Sciatic nerve (tissue), 2 donors: ENCODE measurements around the gene TUBGCP3. TPM values are rescaled to one million over a fixed set of nuclear protein-coding genes. Genes with fewer than 3 reads are reported as not detected.
"Not testable (repeated sequence)": the region's sequence is repeated elsewhere in the genome, so short reads cannot be mapped to it uniquely, and the experiment has no call there.

Source experiments
- ATAC-seq: fragments of 200-7000 bp; cut with Tn5 transposase; one replicate; pipeline ENCODE4 v1.9.1; 2020; ENCODE audit warnings: mild to moderate bottlenecking, moderate library complexity
- DNase-seq: peaks from one replicate; pipeline ENCODE4 v3.0.0-alpha.2; 2020; ENCODE audit warnings: low spot score
- intact Hi-C: fragments of 100-400 bp; cut with DNase I; formaldehyde crosslinking; loops from one replicate; pipeline ENCODE4 v1.14.2; 2022
- total RNA-seq: library from RNA; stranded (reverse); fragmentation: NEBNext Ultra II Directional; extraction: Animal tissue kit (Norgen Biotek cat#: 25700); gene quantifications from one replicate; pipeline ENCODE4 v1.2.1, GENCODE V29; 2021
- donor health status: DM: no; HTN: no; CAD: no.
- donor health status: DM: no; HTN: no; CAD: no.

TUBGCP3 gene
- total RNA-seq, 1 donor from 2014 or later = 48.9 TPM

DNA sequence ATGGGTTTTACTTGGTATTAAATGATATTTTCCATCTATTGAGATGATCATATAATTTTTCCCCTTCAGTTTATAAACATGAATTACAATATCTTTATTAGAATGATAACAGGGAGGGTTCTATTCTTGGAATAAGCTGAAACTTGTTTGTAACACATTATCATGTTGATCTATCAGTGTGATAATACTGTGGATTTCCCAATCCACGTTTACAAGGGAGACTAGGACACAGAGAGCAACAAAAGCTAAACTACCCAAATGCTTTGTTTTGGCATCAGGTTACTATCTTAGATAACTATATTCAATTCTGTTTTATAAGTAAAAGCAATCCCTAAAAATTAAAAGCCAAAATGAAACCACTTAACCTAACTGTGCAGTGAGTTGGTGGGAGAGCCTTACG is 92.5 kb downstream of the TUBGCP3 start:
- DNase-seq = no peak
- no peak for ATAC-seq
- intact Hi-C loops = no loop called here

DNA sequence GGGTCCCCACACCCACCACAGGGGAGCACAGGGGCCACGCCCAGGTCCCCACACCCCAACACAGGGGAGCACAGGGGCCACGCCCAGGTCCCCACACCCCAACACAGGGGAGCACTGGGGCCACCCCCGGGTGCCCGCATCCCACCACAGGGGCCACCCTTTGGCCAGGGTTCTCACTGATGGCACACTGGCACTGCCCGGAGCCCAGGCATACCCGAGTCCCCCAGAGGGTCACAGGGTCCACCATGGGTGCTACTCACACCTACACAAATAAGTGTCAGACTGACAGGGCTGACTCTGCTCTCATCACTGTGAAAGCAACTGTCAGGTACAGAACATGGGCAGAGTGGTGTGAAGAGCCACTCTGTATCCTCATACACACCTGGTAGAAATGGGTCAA is 98.8 kb downstream of the TUBGCP3 start:
- DNase-seq (no peak), ATAC-seq (no peak)
- intact Hi-C loops = no loop called here

DNA sequence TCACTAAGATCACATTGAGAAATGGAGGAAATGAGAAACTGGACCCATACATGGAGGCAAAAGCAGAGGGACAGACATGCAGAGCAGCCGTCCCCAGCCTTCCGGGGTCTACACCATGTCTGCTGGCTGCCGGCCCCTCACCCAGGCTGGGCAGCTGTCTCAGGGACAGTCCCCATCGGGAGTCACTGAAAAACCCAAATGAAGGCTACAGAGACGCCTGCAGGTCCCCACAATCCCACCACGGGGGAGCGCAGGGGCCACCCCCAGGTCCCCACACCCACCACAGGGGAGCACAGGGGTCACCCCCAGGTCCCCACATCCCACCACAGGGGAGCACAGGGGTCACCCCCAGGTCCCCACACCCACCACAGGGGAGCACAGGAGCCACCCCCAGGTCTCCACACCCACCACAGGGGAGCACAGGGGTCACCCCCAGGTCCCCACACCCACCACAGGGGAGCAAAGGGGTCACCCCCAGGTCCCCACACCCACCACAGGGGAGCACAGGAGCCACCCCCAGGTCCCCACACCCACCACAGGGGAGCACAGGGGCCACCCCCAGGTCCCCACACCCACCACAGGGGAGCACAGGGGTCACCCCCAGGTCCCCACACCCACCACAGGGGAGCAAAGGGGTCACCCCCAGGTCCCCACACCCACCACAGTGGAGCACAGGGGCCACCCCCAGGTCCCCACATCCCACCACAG is 99.5 kb downstream of the TUBGCP3 start:
- DNase-seq, intact Hi-C loops, ATAC-seq: not testable (repeated sequence)

DNA sequence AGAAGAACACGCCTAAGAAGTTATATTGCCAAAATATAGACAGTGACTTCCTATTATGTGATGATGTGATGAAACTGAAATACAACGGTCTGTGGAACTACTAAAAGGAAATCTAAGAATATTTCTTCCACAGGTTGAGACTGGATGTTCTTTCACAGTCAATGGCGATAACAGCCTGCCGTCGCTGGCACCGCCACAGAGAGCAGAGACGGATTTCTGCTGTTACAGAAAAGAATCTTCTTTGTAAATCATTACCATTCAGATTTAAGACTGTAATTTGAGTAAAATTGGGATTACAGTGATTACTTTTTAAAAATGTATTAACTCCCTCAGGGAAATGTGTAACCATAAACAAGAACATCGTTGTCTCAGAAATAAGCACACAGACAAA is 100.8 kb downstream of the TUBGCP3 start:
- DNase-seq (no peak), ATAC-seq (no peak)
- intact Hi-C loops = no loop called here

DNA sequence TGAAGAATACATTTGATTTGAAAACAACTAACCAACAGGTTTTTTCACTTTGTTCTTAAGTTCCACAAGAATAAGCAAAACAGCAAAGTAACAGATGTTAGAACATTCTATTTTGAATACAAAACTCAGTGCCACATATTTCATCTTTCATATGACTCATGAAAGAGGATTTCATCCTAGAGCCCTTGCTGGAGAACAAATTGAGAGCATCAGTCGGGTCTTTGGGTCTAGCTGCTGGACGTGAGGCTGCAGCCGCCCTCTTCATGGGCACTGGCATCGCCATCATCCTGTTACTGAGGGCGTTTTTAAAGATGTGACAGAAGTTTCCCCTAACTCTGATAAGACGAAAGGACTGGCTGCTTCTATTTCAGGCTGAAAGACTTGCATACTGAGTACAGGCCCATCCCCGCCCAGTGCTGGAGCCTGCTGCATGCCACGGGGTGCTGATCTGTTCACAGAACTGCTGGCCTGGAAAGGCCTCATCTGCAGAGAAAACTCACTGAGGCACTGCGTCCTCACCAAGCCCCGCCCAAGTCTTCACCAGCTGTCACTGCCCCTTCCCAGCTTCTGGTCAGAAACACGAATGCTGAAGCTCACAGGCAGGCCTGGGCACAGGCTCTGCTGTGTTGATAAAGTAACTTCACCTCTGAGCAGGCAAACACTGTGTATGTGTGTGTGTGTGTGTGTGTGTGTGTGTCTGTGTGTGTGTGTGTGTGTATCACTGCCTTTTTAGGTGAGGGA is 101.4 kb downstream of the TUBGCP3 start:
- ATAC-seq = no peak
- intact Hi-C loops = no loop called here
- DNase-seq = no peak

DNA sequence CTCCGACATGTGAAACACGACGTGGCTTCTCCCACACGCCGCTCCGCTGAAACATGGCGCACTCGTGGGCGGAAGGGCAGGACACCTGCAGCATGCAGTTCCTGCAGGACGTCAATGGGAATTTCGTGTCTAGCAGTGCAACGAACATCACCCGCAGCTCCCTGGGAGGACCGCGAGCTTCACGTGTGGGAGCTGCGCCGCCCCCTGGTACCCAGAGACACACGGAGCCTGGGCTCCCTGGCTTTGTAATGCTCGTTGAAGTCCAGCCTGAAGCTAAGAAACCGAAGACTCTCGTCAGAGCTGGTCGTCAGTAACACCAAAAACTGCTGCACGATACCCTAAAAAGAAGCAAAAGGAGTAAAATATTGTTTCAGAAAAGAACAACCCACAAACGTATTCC is 102.1 kb downstream of the TUBGCP3 start:
- ATAC-seq, intact Hi-C loops, DNase-seq: not testable (repeated sequence)

DNA sequence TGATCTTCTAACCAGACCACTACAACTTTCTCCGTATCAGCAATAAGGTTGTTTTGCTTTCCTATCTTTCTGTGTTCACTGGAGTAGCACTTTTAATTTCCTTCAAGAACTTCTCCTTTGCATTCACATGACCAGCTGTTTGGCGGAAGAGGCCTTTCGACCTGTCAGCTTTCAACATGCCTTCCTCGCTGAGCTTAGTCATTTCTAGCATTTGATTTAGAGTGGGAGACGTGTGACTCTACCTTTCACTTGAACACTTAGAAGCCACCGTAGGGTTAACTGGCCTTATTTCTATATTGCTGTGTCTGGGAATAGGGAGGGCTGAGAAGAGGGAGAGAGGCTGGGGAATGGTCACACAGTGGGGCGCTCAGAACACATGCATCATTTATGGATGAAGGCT is 104.7 kb downstream of the TUBGCP3 start:
- DNase-seq (no peak), ATAC-seq (no peak)
- intact Hi-C loops = no loop called here

DNA sequence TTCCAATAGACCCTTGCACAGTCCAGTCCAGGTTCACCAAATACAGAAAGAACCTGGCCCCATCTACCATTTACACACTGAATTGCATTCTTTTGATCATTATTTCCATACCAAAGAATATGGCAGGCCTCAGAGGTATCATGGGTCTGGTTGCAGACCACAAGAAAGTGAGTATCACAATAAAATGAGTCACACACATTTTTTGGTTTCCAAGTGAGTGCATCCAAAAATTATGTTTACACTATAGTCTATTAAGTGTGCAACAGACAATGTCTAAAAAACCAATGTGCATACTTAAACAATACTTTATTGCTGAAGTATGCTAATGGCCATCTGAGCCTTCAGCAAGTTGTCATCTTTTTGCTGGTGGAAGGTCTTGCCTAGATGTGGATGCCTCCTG is 106.5 kb downstream of the TUBGCP3 start:
- DNase-seq = no peak
- intact Hi-C loops = no loop called here
- no peak for ATAC-seq

DNA sequence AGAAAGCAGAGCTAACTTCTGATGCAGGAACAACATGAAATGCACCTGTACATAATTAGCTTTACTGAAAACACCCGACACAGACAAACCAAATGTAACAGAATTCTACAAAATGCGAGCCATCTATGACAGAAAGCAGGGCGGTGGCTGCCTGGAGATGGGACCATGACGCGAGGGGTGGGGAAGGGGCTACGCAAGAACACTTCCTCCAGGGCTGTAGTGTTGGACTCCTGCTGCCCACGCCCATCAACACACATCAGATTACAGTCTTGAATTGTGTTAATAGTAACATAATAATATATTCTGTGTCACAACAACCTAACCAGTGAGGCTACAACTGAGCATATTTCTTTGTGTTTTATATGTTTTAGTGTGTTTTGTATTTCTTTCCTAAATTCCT is 108.6 kb downstream of the TUBGCP3 start:
- no peak for ATAC-seq
- intact Hi-C loops = no loop called here
- DNase-seq = no peak

DNA sequence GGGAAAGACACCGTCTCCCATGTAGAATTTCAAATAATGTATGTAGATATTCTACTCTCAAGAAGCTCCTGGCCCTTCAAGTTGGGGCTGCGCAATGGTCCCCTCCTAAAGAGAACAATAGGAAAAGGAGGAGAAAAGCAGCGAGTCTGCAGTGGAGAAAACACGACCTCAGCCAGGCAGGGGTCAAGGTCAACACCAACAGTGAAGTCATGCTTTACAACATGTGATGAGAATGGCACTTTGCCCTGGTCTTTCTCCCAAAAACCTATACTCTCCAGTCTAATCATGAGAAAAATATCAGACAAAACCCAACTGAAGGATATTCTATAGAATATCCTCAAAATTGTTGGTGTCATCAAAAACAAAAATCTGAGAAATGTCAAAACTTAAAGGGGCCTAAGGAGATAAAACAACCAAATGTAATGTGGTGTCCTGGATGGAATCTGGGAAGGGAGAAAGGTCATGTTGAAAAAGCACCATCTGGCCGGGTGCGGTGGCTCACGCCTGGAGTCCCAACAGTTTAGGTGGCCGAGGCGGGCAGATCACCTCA is 110.8 kb downstream of the TUBGCP3 start:
- DNase-seq (no peak), ATAC-seq (no peak)
- intact Hi-C loops = no loop called here

DNA sequence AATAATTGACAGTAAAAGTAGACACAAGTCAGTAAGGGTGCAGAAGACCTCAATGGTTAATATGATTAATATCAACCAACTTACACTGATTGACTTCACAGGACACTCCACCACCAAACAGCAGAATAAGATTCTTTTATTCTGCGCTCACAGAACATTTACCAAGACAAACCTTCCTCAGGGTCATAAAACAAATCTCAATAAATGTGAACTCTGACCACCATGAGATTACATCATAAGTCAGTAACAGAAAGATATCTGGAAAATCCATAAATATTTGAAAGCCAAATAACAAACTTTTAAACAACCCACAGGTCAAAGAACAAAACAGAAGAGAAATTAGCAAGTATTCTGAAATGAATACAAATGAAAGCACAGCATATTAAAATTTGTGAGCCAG is 112.1 kb downstream of the TUBGCP3 start:
- no peak for DNase-seq
- intact Hi-C loops = no loop called here
- no peak for ATAC-seq

DNA sequence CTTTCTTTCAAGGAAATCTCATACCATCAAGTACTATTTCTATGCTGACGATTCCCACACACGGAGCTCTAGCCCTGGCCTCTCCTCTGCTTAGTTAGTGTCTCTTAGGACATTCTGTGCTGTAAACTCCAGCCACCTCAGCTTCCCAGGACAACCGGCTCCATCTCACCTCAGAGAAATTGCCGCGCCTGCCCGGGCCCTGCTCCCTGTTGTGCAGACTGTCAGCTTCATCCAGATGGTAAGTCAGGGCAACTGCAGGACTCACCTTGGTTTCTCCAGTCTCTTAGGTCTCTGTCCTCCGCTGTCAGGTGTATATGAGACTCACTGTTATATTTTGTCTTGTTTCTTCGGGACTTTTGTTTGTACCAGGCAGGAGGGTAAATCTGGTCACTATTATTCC is 113.1 kb downstream of the TUBGCP3 start:
- ATAC-seq = no peak
- no peak for DNase-seq
- intact Hi-C loops = no loop called here

DNA sequence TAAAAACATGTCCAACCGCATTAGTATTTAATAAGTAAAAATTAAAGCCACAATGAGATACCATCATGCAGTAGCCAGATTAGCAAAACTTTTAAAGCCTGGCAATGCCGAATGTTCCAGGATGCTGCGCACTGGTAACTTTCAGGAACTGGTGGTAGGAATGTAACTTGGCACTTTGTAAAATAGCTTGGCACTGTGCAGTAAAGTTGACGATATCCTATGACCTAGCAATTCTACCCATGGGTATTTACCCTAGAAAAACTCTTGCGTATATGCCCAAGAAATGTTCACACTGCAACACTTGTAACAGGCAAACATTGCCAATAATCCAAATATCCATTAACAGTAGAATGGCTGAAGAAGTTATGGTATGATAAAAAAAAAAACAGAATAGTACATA is 114.1 kb downstream of the TUBGCP3 start:
- no peak for DNase-seq

DNA sequence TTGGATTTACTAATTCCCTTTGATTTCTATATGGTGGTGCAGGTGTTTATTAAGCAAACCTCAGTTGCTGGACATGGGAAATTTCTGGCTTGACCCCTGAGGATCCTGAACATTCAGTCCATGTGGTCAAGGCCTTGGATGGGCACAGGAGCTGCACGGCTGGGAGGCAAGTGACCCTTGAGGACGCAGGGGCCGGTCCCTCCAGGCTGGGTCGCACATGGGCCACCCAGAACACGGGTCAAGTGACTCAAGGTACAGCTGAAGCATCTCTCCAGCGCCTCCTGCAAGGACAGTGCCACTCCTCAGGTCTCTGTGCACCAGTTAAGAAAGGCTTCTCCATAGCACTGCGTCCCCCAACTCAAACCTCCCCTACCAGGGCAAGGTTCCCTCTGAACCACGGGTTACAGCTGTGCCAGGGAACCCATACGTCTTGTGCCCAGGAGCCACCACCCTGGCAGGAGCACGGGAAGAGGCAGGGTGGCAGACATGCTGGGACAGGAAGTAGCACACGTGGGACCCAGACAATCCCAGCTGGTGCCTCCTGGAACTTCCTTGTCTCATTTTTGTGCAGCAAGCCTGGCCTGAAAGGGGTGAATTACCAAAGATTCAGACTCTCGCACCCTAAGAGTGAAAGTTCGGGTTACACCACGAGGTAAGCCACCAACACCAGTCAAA is 118.7 kb downstream of the TUBGCP3 start:
- no peak for DNase-seq
- intact Hi-C loops = no loop called here
- no peak for ATAC-seq

More for the DNA sequence above, 114.1 kb downstream of the TUBGCP3 start:
- ATAC-seq = no peak
- intact Hi-C loops = no loop called here

DNA sequence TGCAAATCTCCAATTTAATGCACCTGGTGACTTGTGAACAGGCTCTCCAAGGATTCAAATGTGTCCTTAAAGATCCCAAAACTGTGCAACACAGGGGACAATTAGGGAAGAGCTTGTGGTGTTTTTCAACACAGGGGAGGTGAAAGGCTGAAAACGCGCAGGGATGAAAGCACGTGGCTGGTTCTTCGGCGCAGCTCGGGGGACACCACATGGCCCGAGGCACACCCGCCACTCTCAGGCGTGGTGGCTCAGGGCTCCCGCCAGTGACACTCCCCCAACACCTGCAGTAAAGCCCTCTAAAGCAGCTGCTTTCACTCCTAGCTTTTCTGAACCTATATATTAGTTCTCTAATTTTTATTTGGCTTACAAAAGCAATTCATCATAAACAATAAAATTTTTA is 119.9 kb downstream of the TUBGCP3 start:
- no peak for ATAC-seq
- no peak for DNase-seq
- intact Hi-C loops = no loop called here

DNA sequence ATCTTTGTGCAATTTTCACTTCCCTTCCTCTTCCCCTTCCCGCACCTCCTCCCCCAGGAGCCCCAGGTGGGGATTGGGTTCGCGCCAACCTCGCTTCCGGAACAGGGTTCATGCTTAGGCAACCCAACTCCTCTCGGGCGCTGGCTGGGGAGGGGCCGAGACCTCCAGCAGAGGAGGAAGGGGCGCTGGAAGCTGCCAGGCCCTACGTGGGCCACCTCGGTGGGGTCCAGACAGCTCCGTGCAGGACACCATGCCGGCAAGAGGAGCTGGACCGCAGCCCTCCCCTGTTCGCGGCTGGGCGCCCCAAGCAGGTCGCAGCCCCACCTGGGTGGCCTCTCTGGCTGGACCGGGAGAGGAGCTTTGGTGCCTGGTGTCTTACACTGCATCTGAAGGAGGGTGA is 120.7 kb downstream of the TUBGCP3 start:
- intact Hi-C loops = no loop called here

DNA sequence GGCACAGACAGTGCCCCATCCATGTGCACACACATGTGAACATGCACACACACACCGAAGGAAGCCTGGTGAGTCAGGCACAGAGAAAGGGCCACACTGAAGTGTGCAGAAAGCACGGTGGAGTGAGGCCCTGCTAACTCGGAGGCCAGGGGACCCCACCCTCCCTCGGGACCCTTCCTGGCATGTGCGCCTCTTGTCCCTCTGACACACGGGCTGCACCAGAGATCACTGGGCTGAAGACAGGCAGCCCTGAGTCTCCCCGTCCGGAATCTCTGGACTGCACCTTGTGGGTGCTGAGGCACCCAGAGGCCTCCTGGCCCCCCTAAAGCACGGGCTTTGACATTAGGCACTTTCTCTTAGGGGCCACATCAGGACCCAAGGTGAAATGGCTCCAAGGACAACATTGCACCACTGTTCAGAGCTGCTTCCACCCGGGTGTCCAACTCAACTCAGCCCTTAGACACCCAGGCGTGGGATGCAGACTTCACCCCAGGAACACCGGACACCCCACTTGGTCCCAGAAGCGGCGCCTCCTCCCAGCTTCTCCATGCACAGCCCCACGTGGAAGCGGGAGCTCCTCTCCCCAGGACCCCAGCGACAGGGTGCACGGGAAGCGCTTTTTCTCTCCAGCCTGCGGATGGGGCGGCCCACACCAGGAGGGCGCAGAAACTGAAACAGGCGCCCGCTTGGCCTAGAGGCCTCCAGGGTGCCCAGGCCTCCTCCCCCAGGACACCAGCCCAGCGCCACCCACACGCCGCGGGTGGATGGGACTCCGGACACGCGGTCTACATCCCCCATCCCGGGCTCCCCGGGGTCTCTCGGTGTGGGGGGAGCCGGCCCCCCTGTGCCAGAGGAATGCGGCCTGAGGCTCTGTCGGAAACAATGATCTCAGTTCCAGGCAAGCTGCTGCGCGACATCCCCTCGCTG is 121.6 kb downstream of the TUBGCP3 start:
- no peak for DNase-seq
- ATAC-seq = no peak
- intact Hi-C loops = no loop called here

More for the DNA sequence above, 120.7 kb downstream of the TUBGCP3 start:
- DNase-seq = no peak
- ATAC-seq = no peak

DNA sequence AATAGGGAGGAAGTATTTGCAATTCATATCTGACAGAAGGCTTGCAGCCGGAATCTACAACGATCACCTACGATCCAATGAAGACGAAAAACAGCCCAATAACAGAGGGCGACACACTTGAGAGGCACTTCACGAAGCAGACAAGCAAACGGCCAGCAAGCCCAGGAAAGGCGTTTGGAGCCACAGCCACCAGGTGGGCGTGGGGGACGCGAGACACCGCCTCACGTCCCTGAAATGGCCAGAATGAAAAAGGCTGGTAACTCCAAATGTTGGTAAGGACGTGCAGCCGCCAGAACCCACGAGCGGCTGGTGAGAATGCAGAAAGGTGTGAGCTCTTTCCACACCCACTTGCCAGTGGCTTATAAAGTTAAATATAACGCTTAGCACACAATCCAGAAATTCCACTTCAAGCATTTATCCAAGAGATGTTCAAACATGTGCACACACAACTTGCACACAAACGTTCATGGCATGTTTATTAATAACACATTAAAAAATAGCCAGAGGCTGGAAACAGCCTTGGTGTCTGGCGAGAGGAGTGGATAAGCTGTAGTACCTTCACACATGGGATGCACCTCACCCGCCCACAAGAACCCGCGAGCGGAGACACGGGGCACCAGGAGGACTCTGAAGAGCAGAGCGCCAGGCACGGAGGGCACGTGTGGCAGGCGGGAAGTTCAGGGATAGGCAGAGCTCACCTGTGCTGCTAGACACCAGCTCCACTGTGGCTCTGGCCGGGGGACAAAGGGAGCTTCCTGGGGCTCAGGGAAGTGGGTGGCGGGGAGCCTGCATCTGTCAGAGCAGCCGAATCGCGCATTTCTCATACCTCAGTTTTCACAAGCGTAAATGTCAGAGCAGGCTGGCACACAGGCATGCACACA is 122.5 kb downstream of the TUBGCP3 start:
- ATAC-seq (no peak), DNase-seq (no peak)
- intact Hi-C loops = no loop called here
